ENCODE results near the gene HEMGN. TPM values are rescaled to one million over a fixed set of nuclear protein-coding genes. Genes with fewer than 3 reads are reported as not detected.

HEMGN gene
- total RNA-seq, 1 donor, result 15.1 TPM

DNA sequence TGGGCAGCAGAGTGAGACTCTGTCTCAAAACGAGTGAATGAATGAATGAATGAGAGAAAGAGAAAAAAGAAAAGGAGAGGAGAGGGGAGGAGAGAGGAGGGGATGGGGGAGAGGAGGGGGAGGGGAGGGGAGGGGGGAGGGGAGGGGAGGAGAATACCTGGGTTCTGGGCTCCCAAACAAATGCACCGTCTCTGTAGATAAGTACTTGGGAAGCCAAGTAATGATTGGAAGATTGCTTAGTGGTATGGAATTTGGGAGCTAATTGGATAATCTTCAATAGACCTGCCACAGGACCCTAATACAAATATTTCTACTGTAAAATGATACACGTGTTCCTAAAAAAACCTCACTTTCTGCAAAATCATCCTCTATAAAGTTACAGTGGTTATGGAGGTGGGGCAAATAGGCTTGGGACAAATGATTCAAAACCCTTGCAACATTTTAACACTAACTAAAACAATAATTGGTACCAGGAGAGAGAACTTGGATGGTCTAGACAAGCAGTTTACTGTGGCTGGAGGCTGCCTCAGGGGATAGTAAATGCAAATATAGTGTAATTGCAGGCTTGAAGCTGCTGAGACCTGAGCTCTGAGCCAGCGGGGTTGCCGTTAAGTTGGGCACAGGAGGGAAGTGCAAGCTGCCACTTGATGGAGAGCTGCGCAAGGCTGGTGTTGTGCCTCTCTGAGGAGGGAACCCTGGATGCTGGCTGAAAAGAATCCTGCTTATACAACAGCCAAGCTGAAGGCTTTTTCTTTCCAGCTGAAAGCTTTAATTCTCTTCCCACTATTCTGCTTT lies 3.5 kb downstream of the HEMGN start:
- DNase-seq (ENCODE audit: low read depth in 2 of 3, low spot score in 2 of 3), result peak in 1 of 3 donors; percentile 59

DNA sequence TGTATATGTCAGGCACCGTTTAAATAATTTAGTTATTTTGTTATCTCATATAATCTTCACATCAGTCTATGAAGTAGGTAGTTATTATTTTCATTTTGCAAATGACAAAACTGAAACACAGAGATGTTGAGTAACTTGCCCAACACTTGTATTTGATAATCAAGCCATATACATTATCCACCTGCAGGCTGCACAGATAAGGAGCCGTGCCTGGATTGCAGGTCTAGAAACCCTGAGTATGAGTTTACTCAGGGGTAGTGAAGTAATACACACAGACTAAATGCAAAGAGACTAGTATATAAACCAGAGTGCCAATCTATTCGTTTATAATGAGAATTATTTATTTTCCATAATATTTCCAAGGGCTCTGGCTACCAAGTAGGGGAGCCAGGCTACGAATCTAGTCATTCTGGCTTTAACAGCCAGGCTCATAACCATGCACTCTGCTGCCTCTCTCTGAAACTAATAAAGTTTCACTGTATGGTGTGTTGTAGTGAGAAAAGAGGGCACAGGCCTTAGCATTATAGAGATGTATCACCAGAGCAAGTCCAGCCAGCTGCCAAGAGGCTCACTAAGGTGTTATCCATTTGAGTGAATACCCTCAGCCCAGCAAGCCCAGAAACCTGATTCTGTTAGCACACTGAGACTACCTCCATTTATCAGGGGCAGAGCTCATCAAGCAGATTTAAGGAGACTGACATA lies 4.5 kb downstream of the HEMGN start:
- DNase-seq (ENCODE audit: low read depth in 2 of 3, low spot score in 2 of 3), result no peak

DNA sequence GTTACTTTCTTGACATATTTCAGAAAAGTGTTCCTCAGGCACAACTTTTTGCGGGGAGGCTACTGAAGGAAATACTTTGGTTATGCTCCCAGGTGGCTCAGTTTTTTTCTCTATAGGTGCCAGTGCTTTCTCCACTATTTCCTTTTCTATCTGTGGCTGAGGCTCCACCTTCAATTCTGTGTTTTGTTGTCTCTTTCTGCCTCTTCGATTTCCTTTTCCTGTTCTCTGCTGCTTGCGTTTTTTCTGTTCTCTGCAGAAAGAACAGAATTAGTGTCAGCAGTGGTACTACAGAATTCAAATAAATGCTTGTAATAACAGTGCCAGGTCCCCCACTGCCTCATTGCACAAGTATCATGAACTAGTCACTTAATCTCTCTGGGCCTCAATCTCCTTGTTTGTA lies 7.0 kb downstream of the HEMGN start:
- DNase-seq (ENCODE audit: low read depth in 2 of 3, low spot score in 2 of 3), result no peak

DNA sequence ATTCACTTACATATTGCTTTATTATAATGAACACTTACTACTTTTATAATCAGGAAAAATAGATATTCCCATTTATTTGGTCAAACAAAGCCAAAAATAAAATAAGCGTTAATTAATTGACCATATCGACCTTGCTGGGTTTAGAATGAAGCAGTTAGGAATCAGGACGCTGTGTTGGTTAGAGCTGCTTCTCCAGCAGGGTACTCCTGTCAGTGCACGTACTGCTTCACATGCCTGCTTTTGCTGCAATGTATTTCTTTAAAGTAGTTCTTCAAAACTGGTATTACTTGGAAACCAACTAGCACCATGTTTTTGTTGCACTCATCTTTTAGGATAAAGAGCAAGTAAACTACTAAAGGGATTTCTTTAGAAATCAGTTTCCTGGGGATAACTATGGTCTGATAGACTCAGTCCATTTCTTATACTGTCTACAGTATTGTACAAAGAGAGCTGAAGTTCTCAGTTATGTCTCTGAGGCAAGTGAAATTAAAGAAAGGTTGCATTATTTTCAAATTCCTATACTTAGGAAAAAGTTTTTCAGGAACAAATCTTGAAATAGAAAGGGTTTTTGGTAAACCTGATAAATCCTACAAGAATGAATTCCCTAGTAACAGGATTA lies 8.9 kb downstream of the HEMGN start:
- DNase-seq (ENCODE audit: low read depth in 2 of 3, low spot score in 2 of 3), result no peak

DNA sequence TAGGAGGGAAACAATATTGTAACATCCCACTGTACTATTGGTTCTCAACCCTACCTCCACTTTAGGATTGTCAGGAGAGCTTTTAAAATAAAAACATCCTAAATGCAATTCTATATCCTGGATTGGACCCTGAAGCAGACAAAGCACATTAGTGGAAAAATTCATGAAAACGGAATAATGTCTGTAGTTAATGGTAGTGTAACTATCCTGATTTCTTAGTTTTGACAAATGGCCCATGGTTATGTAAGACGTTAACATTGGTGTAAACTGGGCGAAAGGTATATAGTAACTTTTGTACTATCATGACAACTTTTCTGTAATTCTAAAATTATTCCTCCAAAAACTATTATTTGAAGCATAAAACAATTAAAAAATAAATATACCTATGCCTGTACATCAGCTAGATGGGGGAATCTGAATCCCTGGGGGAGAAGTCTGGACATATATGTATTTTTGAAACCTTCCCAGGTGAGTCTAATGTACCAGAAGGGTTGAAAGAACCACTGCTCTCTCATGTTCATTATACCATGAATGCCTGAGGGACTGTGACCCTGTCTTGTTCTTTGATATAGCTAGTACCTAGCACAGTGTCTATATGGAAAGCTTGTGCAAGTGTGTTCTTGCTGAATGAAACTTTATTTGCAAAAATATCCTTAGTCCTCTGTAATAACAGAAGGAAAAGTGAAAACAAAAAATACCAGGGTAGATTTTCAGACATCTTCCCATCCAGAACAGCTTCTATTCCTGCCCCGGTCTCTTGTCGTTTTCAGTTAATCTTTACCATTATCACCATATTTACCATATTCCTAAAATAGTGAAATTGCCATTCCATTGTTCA lies 12.3 kb downstream of the HEMGN start:
- DNase-seq (ENCODE audit: low read depth in 2 of 3, low spot score in 2 of 3), result no peak

DNA sequence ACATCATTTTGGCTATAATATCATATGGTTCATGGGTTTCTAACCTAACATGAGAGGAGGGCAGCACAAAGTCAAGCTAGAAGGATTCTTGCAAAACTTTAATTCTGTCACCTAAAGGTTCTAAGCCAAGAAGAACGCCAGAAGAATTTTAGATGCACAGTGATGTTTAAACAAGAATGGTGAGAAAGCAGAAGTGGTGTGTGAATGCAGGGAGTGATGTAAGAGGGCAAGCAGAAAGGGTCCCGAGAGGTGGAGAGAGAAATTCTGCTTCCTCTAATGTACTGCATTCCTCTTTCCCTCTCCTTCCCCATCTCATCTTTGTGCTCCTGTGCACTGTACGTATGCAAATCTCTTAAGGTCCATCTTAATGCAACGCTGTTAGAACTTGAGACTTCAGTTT lies 13.6 kb downstream of the HEMGN start:
- peak in 1 of 3 donors; percentile 71 for DNase-seq (ENCODE audit: low read depth in 2 of 3, low spot score in 2 of 3)

DNA sequence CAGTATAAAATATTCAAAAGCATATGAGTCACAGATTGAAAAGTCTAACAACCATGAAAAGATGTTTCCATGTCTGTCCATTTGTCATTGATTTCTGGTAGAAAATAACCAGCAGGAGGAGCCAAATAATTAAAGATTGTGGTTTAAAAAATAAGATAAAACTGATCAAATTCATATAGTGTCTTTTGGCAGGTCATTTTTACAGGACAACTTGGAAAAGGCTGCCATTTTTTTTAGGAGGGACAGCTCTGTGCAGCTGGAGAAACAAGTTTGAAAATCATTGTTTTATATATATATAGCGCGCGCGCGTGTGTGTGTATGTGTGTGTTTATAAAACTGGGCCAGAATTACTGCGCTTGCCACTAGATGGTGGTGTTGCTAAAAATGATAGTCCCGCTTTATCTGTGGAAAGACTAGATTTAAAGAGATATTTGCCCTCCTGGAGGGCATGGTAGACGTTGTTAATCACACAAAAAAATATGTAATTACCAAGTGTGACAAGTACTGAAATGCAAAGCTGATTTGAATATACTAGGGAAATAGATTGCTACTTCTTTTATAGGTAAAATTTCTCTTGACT lies 14.4 kb downstream of the HEMGN start:
- peak; percentile 53 to 91 (median 80) for DNase-seq (ENCODE audit: low read depth in 2 of 3, low spot score in 2 of 3)

DNA sequence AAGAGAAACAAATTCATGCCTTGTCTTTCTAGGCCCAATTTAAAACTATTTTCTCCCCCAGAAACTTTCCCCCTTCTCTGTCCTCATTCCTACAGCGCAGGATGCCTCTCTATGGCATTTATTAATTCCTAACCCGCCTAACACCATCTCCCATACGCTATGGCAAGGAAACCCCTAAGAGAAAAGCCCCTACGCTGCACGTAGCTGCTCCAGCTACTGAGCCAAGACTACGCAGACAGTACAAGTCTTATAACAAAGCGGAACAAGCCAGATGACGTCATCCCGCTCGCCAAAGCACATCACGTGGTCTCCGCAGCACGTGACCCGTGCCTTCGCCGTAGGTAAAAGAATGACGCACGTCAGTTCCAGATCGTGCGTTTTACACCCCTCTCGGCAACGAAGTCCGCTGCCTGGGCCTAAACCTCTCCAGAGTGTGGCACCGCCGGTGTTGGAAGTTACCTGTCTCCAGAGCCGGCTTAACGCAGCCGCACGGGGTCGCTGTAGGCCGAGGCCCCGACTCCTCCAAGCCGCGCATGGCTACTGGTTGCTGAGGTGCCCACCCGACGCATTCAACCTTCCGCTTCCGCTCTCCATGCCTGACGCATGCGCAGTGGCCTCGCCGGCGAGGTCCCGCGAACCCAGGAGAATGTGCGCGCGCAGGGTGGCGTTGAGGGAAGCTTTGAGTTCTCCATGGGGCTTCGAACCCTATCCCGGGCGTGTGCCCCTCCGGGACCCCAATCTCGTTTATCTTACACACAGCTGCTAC lies 15.8 kb downstream of the HEMGN start, which contains the start of gene TRMO:
Gene TRMO (minus strand): TSS at position 542 of the 766 bp plus-strand sequence. CDS start 7 bp downstream, at position 535.
- DNase-seq (ENCODE audit: low read depth in 2 of 3, low spot score in 2 of 3), result peak; percentile 98 to 100 (median 99)

DNA sequence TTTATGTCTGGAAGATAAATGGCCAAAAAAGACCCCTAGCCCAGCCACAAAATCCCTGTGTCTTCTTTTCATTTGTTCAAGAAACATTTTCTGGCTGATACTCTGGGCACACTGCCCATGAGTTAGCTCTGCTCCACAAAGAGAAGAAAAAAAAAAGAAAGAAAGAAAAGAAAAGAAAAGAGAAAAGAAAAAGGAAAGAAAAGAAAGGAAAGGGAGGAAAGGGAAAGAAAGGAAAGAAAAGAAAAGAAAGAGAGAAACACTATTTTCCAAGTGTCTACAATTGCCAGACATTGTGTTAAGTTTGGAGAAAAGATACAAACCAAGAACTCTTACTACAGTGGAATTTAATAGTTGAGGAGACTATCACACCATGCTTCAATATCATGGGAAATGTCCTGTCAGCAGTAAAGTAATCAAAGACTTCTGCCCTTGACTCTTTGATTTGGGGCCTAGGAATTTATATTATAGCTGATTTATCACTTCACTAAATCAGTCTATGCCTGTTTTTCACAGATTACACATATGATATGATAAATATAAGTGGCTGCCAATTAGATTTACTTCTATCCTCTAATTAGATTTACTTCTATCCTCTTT lies 18.7 kb downstream of the HEMGN start:
- DNase-seq (ENCODE audit: low read depth in 2 of 3, low spot score in 2 of 3), result no peak

DNA sequence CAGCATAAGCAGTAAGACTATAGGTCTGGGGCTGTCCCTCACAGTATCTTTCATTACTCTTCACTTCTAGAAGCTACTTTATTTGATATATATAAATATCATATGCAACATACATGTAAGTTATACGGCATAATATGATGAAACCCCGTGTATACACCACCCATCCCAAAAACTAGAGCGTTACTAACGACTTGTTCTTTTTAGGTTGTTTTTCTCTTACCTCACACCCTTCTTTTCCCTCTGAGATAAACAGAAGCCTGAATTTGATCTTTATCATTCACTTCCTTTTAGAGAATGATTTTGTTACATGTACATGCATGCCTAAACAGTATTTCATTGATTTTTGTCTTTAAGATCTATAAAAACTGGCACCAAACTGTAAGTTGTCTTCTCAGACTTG lies 19.4 kb downstream of the HEMGN start:
- no peak for DNase-seq (ENCODE audit: low read depth in 2 of 3, low spot score in 2 of 3)

DNA sequence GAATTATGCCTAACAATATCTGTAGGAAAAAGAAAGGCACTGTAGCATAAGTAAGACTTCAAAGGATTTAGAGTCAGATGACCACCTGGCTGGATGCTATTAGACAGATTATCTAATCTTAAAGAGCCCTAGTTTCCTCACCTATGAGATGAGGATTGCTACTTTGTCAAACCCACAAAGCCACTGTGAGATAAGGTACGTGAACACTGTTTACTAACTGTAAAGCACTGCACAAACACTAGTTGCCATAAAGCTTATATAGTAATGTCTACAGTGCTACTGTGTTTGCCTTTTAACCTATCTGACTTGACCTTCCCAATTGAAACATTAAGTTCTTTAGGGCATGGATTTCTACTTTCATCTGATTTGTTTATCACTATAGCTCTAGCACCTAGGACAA lies 26.0 kb downstream of the HEMGN start:
- no peak for DNase-seq (ENCODE audit: low read depth in 2 of 3, low spot score in 2 of 3)

DNA sequence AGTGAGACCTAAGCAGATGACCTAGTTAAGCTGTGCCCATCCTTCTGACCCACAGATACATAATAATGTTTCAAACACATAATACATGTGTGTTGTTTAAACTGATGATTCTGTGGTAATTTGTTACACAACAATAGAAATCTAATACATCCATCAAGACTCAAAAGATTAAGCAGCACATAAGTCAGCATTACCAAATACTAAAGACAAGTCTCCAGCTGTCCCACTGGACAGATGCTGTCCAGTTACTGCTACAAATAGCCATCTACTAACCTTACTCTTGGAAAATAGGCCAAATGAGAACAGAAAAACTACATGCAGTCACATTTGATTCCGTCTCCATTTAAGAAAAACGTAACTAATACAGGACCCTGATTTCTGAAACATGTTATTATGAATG lies 26.4 kb downstream of the HEMGN start:
- no peak for DNase-seq (ENCODE audit: low read depth in 2 of 3, low spot score in 2 of 3)

DNA sequence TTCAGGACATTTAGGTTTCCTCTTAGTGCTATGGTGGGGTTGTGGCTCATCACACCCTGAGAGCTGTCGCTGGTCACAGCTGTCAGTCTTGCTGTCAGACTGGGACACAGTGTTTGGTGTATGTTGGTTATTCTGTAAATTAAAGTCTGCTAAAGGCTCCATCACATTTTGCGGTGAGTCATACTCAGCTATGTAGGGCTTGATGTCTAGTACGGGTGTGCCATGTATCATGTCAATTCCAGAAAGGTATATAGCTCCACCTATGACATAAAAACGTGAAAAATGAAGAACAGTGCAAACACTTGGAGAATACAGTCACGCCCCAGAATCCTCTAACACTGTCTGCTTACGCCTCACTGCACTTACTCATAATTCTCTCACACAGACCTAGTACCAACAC lies 27.6 kb downstream of the HEMGN start:
- DNase-seq (ENCODE audit: low read depth in 2 of 3, low spot score in 2 of 3), result no peak

DNA sequence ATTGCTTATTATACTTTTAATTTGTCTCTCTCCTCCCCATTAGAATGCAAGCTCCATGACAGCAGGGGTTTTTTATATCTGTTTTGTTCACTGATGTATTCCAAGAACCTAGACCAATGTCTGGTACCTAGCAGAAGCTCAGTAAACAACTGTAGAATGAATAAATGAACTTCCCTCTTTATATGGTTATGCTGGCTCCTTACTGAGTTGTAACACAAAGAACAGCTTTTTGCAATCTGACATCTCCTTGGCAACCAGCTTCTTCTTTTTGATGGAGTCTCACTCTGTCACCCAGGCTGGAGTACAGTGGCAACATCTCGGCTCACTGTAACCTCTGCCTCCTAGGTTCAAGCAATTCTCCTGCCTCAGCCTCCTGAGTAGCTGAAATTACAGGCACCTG lies 29.3 kb downstream of the HEMGN start:
- peak in 1 of 3 donors; percentile 52 for DNase-seq (ENCODE audit: low read depth in 2 of 3, low spot score in 2 of 3)

DNA sequence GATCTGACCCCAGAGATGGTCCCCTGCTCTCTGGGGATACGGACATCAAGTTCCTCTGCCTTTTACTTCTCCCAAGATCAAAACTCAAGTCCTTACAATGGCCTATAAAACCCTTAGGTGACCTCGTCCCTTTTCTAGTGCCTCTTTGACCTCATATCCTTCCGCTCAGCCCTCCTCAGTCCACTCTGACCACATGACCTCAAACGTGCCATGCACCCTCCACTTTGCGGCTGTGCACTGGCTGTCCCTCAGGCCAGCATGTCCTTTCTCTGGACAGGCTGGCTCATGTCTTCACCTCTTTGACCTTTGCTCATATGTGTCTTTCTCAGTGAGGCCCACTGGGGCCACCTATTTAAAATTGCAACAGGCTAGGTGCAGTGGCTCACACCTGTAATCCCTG lies 30.3 kb downstream of the HEMGN start:
- no peak for DNase-seq (ENCODE audit: low read depth in 2 of 3, low spot score in 2 of 3)

DNA sequence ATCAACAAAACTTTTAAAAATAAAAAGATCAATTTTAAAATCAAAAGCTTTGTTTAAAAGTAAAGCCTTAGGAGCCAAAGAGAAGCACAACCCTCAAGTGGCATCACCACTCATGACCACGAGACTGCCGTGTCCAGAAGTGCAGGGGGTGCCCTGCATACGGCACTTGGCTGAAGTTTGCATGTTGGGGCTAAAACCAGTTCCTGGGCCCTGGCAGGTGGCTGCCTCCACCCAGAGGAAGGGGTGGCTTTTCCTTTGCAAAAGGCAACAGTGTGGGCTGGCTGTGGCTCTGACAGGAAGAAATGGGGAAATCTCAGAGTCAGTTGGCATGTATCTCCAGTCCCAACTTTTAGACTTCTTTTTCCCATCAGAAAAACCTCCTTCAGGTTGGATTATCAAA lies 30.9 kb downstream of the HEMGN start:
- no peak for DNase-seq (ENCODE audit: low read depth in 2 of 3, low spot score in 2 of 3)

DNA sequence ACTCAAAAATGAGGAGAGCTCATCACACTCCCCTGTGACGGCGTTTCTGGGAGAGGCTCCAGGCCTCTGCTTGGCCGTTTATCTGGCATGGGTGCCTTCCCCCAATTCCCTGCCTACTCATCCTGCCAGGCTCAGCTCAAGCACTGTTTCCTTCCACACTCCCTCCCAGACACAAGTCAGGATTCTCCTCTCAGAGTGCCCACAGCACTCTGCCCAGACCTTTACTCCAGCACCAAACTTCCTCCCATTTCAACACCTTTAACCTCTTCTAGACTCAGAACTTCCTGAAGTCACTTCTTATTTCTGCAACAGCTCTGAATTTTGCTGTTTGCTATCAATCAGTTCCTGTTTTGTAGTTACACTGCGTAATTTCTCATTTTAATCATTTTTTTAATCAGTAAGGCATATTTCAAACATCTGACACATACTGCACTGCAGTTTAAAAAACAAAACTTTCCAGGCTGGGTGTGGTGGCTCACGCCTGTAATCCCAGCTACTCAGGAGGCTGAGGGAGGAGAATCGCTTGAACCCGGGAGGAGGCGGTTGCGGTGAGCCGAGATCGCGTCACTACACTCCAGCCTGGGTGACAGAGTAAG lies 31.6 kb downstream of the HEMGN start:
- DNase-seq (ENCODE audit: low read depth in 2 of 3, low spot score in 2 of 3), result peak in 2 of 3 donors; percentile 44 to 68

DNA sequence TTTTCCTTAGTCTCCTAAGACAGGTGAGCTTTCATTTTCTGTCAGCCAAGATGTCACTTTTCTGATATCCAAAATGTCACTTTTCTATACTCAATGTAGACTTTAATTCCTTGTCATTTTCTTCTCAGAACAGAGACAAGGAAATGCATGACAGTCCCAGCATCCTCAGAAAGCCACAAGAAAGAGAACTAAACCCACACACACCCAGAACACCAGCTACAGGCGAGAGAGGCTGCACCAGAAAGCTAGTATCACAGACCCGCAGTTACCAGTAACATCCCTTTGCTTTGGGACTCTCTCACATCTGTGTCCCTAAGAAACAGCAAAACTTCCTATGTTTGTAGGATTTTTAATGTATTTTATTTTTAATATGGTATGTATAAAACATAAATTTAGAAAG lies 32.7 kb downstream of the HEMGN start:
- peak in 2 of 3 donors; percentile 48 to 54 for DNase-seq (ENCODE audit: low read depth in 2 of 3, low spot score in 2 of 3)

DNA sequence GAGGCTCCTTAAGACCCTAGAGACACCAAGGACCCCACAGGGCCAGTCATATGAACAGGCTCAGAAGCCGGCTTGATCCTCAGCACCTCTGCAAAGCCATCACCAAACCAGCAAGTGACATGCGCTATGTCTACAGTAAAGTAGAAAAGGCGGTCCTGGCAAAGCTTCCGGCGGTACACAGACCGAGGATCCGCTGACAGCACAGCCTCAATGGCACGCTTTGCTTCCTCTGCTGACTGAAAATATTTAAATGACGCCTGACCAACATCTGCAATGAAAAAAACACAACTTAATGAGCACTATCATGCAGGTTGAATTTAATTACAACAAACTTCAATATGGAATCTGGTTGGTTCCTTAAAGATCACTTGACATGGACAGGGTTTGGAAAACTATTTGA lies 33.2 kb downstream of the HEMGN start:
- DNase-seq (ENCODE audit: low read depth in 2 of 3, low spot score in 2 of 3), result no peak

All from hematopoietic multipotent progenitor cell (in vitro differentiated cells).